T-cell (primary cell): ENCODE measurements around the gene KRT71. TPM values are rescaled to one million over a fixed set of nuclear protein-coding genes. Genes with fewer than 3 reads are reported as not detected.

Source experiments
- ATAC-seq, 4 experiments: fragments of 200-7000 bp in 3 of 4; fragments of 150-1000 bp in 1 of 4; cut with Tn5 transposase; replicated peaks in 1 of 4; 1 replicate in 3 of 4; 2 replicates in 1 of 4; pipeline ENCODE4 v1.10.0; 2021; ENCODE audit warnings: moderate library complexity in 3 of 4, mild to moderate bottlenecking in 2 of 4, moderate number of reproducible peaks in 1 of 4
- CTCF ChIA-PET, 2 donors: fragments of 300-600 bp; sonication (Branson Sonifier 250); formaldehyde crosslinking; loops; one replicate each; lab custom pipeline; 2022; ENCODE audit warnings: antibody characterized with exemption in 2 of 2; lab: Charles Lee
- POLR2A ChIA-PET, 2 donors: fragments of 300-600 bp; sonication (Branson Sonifier 250); formaldehyde crosslinking; loops; one replicate each; lab custom pipeline; 2022; ENCODE audit warnings: antibody characterized with exemption in 2 of 2; lab: Charles Lee
- DNase-seq, 35 experiments: peaks; one replicate each; pipeline versions ENCODE4 v3.0.0 to v3.0.0-alpha.2; 2013 to 2023
- H3K27ac ChIP-seq: one replicate; pipeline ENCODE4 v1.5.1; 2013; ENCODE audit warnings: low read length
- H3K27me3 ChIP-seq, 2 experiments: replicated peaks in 1 of 2; 1 replicate in 1 of 2; 2 replicates in 1 of 2; pipeline versions ENCODE4 v1.6.1 to v1.7.0; 2013; ENCODE audit warnings: low read length in 1 of 2, mixed read lengths in 1 of 2; ENCODE audit not compliant: control insufficient read depth in 2 of 2, insufficient read depth in 2 of 2; ENCODE audit errors: extremely low read depth in 1 of 2
- H3K36me3 ChIP-seq, 2 donors: 1 replicate in 1 of 2; 2 replicates in 1 of 2; pipeline versions ENCODE4 v1.6.1 to v1.7.0; 2013; ENCODE audit warnings: low read length in 1 of 2; ENCODE audit not compliant: control insufficient read depth in 2 of 2, insufficient read depth in 1 of 2; ENCODE audit errors: extremely low read depth in 1 of 2
- H3K4me1 ChIP-seq, 2 experiments: 1 replicate in 1 of 2; 2 replicates in 1 of 2; pipeline versions ENCODE4 v1.6.1 to v1.7.0; 2013; ENCODE audit warnings: low read length in 2 of 2, mixed read lengths in 1 of 2; ENCODE audit not compliant: insufficient read depth in 2 of 2, control insufficient read depth in 1 of 2; ENCODE audit errors: extremely low read depth in 1 of 2
- H3K4me3 ChIP-seq, 2 donors: 1 replicate in 1 of 2; 2 replicates in 1 of 2; pipeline versions ENCODE4 v1.5.1 to v1.7.0; 2013; ENCODE audit warnings: mild to moderate bottlenecking in 2 of 2, low read length in 1 of 2, moderate library complexity in 1 of 2; ENCODE audit not compliant: control insufficient read depth in 1 of 2; ENCODE audit errors: extremely low read depth in 1 of 2
- H3K9me3 ChIP-seq: 2 replicates; pipeline ENCODE4 v1.7.0; 2013
- H3K27ac Mint-ChIP-seq, 2 donors: one replicate each; pipeline ENCODE4 v1.8.0; 2020 to 2021; ENCODE audit warnings: mild to moderate bottlenecking in 2 of 2, mixed read lengths in 2 of 2
- H3K27me3 Mint-ChIP-seq, 2 donors: one replicate each; pipeline ENCODE4 v1.8.0; 2021 to 2022; ENCODE audit warnings: mixed read lengths in 2 of 2
- H3K36me3 Mint-ChIP-seq: one replicate; pipeline ENCODE4 v1.8.0; 2021; ENCODE audit warnings: mixed read lengths
- H3K4me1 Mint-ChIP-seq, 3 donors: one replicate each; pipeline ENCODE4 v1.8.0; 2020 to 2022; ENCODE audit warnings: mixed read lengths in 3 of 3, mild to moderate bottlenecking in 1 of 3
- H3K4me3 Mint-ChIP-seq, 3 donors: one replicate each; pipeline ENCODE4 v1.8.0; 2020 to 2022; ENCODE audit warnings: mild to moderate bottlenecking in 3 of 3, mixed read lengths in 3 of 3, moderate library complexity in 3 of 3
- H3K9me3 Mint-ChIP-seq, 3 donors: one replicate each; pipeline ENCODE4 v1.8.0; 2020 to 2022; ENCODE audit warnings: mixed read lengths in 3 of 3
- WGBS: methylation state at CpG from one replicate; pipeline ENCODE4 v1.1.5; 2013; ENCODE audit warnings: missing lambda C conversion rate; ENCODE audit not compliant: insufficient coverage; 5-methylcytosine and 5-hydroxymethylcytosine counted together
- total RNA-seq, 35 experiments: library from RNA in 6 of 35; stranded (reverse) in 6 of 35; fragments of 120-200 nt in 1 of 35; gene quantifications; one replicate each; pipeline versions ENCODE4 v1.2.1 to v1.2.4 and lab custom pipeline; 2013 to 2026

KRT71 gene
- total RNA-seq, 5 donors from 2014 or later (not counting 1 experiment from before 2014, with no cell fraction given), result not detected

DNA sequence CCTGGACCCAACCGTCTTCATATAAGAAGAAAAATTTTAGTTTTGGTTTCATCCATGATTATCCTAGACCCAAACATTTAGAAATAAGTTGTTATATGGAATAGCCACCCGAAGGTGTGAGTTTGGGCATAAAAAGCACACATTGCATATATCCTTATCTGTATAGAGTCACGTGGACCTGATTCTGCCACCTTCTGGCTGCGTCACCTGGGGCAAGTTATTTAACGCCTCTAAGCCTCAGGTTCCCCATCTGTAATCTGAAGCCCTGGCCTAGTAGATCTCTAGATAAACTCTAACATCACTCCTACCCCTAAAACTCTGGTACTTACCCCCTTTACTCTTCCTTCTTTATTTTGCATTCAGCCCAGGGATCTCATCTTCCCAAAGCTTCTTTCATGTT lies 18.5 kb downstream of the KRT71 start:
- Histone ChIP-seq H3K27me3 (peaks cover 0 to 24% of the 10 kb centered on the region in 2 experiments), H3K27ac (no peak overlapping the region), H3K4me1 (no peaks in the 10 kb centered on the region), H3K4me3 (no peak overlapping the region), H3K9me3 (no peaks in the 10 kb centered on the region), H3K36me3 (no peaks in the 10 kb centered on the region)
- H3K9me3 Mint-ChIP-seq, result no peaks in the 10 kb centered on the region
- H3K27ac Mint-ChIP-seq, result no peak overlapping the region
- H3K36me3 Mint-ChIP-seq, result no peaks in the 10 kb centered on the region
- DNase-seq, result no peak
- CTCF ChIA-PET, result interaction anchor here in 1 of 2 donors (0.6 kb wide), 1 partner anchor 32 kb away, joined by 3 read pairs; no protein-coding TSS in a partner anchor
- ATAC-seq, result no peak
- WGBS, result 63% methylated on average over 3 of the region's 5 CpGs
- H3K27me3 Mint-ChIP-seq, result peaks cover 0 to 3% of the 10 kb centered on the region in 2 donors
- no peaks in the 10 kb centered on the region for H3K4me1 Mint-ChIP-seq
- no peak overlapping the region for H3K4me3 Mint-ChIP-seq
- POLR2A ChIA-PET, result interaction anchor here in 1 of 2 donors (0.5 kb wide), 1 partner anchor 447 kb away, joined by 4 read pairs; no protein-coding TSS in a partner anchor

DNA sequence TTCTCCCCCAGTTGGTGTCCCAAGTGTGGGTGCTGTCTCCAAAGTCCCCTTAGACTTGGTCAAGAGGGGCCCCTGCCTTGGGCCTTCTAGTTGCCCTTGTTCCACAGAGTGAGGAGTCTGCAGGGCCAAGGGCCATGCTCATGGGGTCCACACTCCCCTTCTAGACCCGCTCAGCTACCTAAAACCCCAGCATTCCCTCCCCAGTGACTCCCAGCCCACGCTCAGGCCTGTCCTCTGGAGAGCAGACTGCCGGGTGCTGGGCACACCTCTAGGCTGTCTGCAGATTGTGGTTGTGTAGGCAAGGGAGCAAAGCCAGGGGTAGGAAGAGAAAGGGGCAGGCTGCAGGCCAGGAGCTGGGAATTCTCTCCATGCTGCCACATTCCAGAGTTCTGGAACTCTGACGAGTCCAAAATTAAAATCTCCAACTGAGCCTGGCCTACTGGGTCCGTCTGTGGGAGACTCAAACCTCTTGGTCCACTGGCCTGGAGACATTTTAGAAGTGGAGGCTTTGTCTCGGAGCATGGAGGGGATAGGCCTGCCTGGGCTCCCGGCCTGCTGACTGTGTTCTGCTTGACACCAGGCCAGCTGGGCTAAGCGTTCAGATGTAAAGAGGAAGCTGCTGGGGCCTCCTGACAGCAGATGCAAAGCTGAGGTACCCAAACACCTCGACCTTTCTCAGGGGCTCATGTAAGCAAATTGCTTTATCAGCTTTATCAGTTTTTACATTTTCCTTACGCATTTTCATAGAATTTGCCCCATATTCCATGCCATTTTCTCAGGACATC lies 19.1 kb downstream of the KRT71 start:
- ChIA-PET POLR2A (interaction anchor here in 1 of 2 donors (0.5 kb wide), 1 partner anchor 448 kb away, joined by 4 read pairs; no protein-coding TSS in a partner anchor), CTCF (interaction anchor here in 1 of 2 donors (0.6 kb wide), 1 partner anchor 32 kb away, joined by 3 read pairs; no protein-coding TSS in a partner anchor)
- H3K4me1 Mint-ChIP-seq, result no peaks in the 10 kb centered on the region
- Histone ChIP-seq H3K4me1 (no peaks in the 10 kb centered on the region), H3K27me3 (peaks cover 0 to 22% of the 10 kb centered on the region in 2 experiments), H3K9me3 (no peaks in the 10 kb centered on the region), H3K36me3 (no peaks in the 10 kb centered on the region), H3K4me3 (no peak overlapping the region), H3K27ac (no peak overlapping the region)
- no peak overlapping the region for H3K27ac Mint-ChIP-seq
- no peaks in the 10 kb centered on the region for H3K36me3 Mint-ChIP-seq
- H3K27me3 Mint-ChIP-seq, result peaks cover 0 to 3% of the 10 kb centered on the region in 2 donors
- no peak overlapping the region for H3K4me3 Mint-ChIP-seq
- 71% methylated on average over 5 of the region's 10 CpGs for WGBS
- DNase-seq, result no peak
- no peak for ATAC-seq
- H3K9me3 Mint-ChIP-seq, result no peaks in the 10 kb centered on the region

DNA sequence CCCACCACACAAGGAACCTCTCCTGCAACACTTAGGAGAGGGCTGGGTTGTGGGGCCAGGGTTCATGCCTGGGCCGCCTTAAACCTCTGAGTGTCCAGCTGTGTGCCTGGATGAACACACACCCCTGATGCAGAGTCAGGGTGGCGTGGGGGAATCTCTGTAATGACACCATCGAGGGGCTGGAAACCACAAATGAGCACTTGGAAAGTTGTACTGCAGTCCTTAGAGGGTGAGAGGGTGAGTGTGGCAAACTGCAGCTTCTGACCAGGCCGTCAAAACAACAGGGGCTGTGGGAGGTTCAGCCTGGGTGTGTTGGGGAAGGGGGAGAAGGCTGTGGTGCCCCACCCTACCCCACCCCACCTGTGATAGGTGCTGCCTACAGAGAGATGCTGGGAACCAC lies 20.3 kb downstream of the KRT71 start:
- H3K27ac ChIP-seq, result no peak overlapping the region
- H3K36me3 Mint-ChIP-seq, result no peaks in the 10 kb centered on the region

DNA sequence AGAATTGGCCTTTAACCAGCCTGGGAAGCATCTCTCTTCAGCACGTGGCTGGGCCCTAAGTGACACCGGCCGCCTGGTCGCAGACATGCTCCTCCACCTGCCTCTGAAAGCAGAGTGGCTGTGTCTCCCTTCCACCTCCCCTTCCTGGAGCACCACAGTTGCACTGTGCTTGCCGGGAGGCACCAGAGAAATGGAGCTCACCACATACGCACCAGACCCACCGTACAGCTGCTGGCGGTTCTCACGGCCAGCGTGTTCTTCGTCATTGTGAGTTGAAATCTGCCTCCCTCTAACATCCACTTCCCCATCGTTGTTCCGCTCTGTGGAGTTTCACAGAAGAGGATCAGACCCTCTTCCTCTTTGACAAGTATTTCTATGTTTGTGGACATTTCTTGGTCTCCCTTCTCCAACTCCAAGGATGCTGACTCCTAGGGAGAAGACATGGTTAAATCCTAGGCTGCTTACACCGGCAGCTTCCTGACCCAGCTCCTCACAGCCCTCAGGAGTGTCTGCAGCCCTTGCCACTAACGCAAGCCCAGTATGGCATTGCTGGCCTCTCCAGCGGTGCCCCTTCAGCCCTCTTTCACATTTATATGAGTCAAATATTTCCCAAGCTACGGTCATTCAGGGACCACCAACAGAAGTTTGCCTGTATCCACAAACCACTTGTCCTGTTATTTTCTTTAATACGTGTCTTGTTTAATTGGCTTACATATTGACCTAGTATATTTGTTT lies 21.2 kb downstream of the KRT71 start:
- Histone ChIP-seq H3K9me3 (no peaks in the 10 kb centered on the region), H3K36me3 (no peaks in the 10 kb centered on the region), H3K27ac (no peak overlapping the region), H3K4me3 (no peak overlapping the region), H3K4me1 (peaks cover 0 to 7% of the 10 kb centered on the region in 2 experiments), H3K27me3 (peaks cover 0 to 14% of the 10 kb centered on the region in 2 experiments)
- Mint-ChIP-seq H3K9me3 (no peaks in the 10 kb centered on the region), H3K4me1 (peaks cover 0 to 4% (median 0%) of the 10 kb centered on the region in 3 donors), H3K4me3 (no peak overlapping the region), H3K27ac (no peak overlapping the region), H3K27me3 (no peaks in the 10 kb centered on the region), H3K36me3 (no peaks in the 10 kb centered on the region)
- ChIA-PET POLR2A (no interaction called here), CTCF (no interaction called here)
- ATAC-seq (no peak), DNase-seq (peak in 1 of 35 experiments; percentile 29)
- 76% methylated on average over 12 of the region's 18 CpGs for WGBS

More for the DNA sequence above, 20.3 kb downstream of the KRT71 start:
- no peaks in the 10 kb centered on the region for H3K4me1 Mint-ChIP-seq
- H3K27me3 ChIP-seq, result peaks cover 0 to 17% of the 10 kb centered on the region in 2 experiments
- ChIA-PET CTCF (no interaction called here), POLR2A (no interaction called here)
- DNase-seq (no peak), ATAC-seq (no peak)
- no peaks in the 10 kb centered on the region for H3K36me3 ChIP-seq
- no peaks in the 10 kb centered on the region for H3K9me3 ChIP-seq
- 56% methylated on average over 3 of the region's 4 CpGs for WGBS
- H3K27ac Mint-ChIP-seq, result no peak overlapping the region
- H3K4me3 Mint-ChIP-seq, result no peak overlapping the region
- peaks cover 0 to 3% of the 10 kb centered on the region in 2 donors for H3K27me3 Mint-ChIP-seq
- H3K9me3 Mint-ChIP-seq, result no peaks in the 10 kb centered on the region
- H3K4me3 ChIP-seq, result no peak overlapping the region
- no peaks in the 10 kb centered on the region for H3K4me1 ChIP-seq

DNA sequence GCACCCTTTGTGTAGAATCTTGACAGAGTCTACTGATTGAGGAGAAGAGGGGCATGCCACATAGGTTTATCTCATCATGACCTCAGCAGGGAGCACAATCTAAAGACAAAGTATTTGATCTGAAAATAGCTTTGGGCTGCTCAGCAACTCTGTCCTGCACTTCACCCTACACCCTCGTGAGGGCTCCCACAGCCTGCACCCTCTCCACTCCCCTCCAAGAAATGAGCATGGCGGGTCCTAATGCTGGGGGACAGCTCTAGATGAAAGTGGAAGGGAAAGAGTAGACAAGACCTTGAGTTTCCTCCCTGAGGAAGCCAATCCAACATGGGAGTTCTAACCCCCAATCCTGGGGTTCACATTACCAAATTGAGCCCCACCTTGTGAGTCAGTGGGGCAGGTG lies 22.0 kb downstream of the KRT71 start:
- H3K9me3 ChIP-seq, result no peaks in the 10 kb centered on the region
- no peak overlapping the region for H3K4me3 Mint-ChIP-seq
- WGBS, result no CpG with 5 or more reads among the region's 2 CpGs
- DNase-seq (no peak), ATAC-seq (no peak)
- no peaks in the 10 kb centered on the region for H3K36me3 Mint-ChIP-seq
- H3K4me1 ChIP-seq, result peaks cover 0 to 15% of the 10 kb centered on the region in 2 experiments
- no peaks in the 10 kb centered on the region for H3K9me3 Mint-ChIP-seq
- H3K27me3 ChIP-seq, result peaks cover 0 to 14% of the 10 kb centered on the region in 2 experiments
- POLR2A ChIA-PET, result no interaction called here
- CTCF ChIA-PET, result no interaction called here
- H3K27me3 Mint-ChIP-seq, result no peaks in the 10 kb centered on the region
- peaks cover 0 to 8% (median 0%) of the 10 kb centered on the region in 3 donors for H3K4me1 Mint-ChIP-seq
- no peak overlapping the region for H3K4me3 ChIP-seq
- no peak overlapping the region for H3K27ac ChIP-seq
- H3K36me3 ChIP-seq, result no peaks in the 10 kb centered on the region
- H3K27ac Mint-ChIP-seq, result no peak overlapping the region

DNA sequence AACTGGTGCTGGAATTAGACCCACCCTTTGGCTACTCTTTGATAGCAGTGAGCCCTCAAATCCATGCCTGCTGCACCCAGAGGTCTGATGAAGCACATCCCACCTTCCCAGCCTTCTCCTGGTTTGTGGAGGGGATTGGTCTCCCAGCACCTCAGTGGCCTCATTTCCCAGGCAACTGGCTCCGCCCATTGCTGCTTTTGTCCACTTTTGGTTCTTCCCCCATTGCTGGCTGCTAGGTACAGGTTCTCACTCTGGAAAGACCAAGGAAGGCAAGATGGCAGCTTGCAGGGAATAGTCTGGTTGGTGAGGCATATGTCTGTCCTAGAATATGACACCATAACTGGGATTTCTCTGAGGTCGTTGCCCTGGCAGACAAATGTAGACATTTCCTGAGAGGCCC lies 22.6 kb downstream of the KRT71 start:
- no peaks in the 10 kb centered on the region for H3K27me3 Mint-ChIP-seq
- H3K4me3 ChIP-seq, result no peak overlapping the region
- WGBS, result 50% methylated on average over 1 of the region's 2 CpGs
- no peak for ATAC-seq
- H3K9me3 ChIP-seq, result no peaks in the 10 kb centered on the region
- H3K4me3 Mint-ChIP-seq, result no peak overlapping the region
- no peak overlapping the region for H3K27ac Mint-ChIP-seq
- H3K27ac ChIP-seq, result no peak overlapping the region
- H3K4me1 Mint-ChIP-seq, result peaks cover 0 to 8% (median 0%) of the 10 kb centered on the region in 3 donors
- H3K4me1 ChIP-seq, result peaks cover 0 to 20% of the 10 kb centered on the region in 2 experiments
- CTCF ChIA-PET, result no interaction called here
- POLR2A ChIA-PET, result no interaction called here
- no peaks in the 10 kb centered on the region for H3K9me3 Mint-ChIP-seq
- no peak for DNase-seq
- H3K27me3 ChIP-seq, result peaks cover 0 to 14% of the 10 kb centered on the region in 2 experiments
- H3K36me3 ChIP-seq, result no peaks in the 10 kb centered on the region
- no peaks in the 10 kb centered on the region for H3K36me3 Mint-ChIP-seq
